ENCODE results near the gene DHCR24. TPM values are rescaled to one million over a fixed set of nuclear protein-coding genes. Genes with fewer than 3 reads are reported as not detected.

DHCR24 gene
- total RNA-seq, 1 donor from 2014 or later, result 12.8 TPM

GRCh38 chr1:54861070-54861761 lies 25.8 kb downstream of the DHCR24 start:
- Histone ChIP-seq H3K27me3 (ENCODE audit: low read depth) (no peaks in the 10 kb centered on the region), H3K4me1 (peaks cover 7% of the 10 kb centered on the region), H3K9me3 (replicated peaks) (no peaks in the 10 kb centered on the region), H3K36me3 (peaks cover 14% of the 10 kb centered on the region), H3K27ac (replicated peaks) (no peak overlapping the region), H3K4me3 (no peak overlapping the region)
- no peak for DNase-seq
- intact Hi-C loops (cut with micrococcal nuclease), result no loop called here
- no peak for TF ChIP-seq CTCF (IDR thresholded peaks at IDR 0.05; ENCODE audit: borderline replicate concordance)

GRCh38 chr1:54859700-54860391 lies 27.1 kb downstream of the DHCR24 start:
- Histone ChIP-seq H3K27ac (replicated peaks) (no peak overlapping the region), H3K4me3 (no peak overlapping the region), H3K9me3 (replicated peaks) (no peaks in the 10 kb centered on the region), H3K4me1 (peaks cover 7% of the 10 kb centered on the region), H3K27me3 (ENCODE audit: low read depth) (no peaks in the 10 kb centered on the region), H3K36me3 (peaks cover 8% of the 10 kb centered on the region)
- TF ChIP-seq CTCF (IDR thresholded peaks at IDR 0.05; ENCODE audit: borderline replicate concordance), result no peak
- no peak for DNase-seq
- intact Hi-C loops (cut with micrococcal nuclease), result no loop called here

DNA sequence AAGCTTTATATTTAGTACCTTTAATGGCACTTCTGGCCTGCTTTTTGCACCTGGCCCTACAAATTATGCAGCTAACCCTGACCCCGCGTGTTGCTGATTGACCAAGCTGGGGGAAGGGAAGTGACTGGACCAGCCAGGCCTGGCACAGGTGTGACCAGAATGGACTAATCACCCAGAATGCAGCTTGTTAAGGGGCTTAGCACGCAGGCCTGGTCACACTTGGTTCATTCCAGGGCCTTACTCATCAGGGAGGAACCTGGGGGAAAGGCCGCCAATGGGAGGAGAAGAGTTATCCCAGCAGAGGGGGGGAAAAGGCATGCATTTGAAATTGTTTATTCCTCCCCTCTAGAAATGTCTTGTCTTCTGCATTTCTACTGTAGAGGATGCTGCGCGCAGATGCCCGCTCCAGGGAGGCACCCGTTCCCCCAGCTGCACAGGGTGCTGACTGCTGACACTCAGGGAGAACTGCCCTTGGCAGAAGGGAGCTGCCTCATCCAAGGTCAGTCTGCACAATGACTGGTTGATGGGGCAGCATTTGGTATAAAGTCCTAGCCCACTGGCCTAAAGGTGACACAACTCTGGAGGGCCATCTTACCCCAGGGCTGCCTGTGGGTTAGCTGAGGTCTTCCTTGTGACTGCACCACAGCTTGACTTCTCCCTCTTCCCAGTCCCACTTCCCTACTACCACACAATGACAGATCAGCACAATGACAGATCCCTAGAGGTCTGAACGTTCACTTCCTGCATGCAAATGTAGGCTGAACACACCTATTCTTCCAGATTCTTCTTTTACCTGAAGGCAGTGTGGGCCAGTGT lies 29.0 kb downstream of the DHCR24 start:
- H3K4me3 ChIP-seq, result no peak overlapping the region
- peaks cover 5% of the 10 kb centered on the region for H3K36me3 ChIP-seq
- no peak for TF ChIP-seq CTCF (IDR thresholded peaks at IDR 0.05; ENCODE audit: borderline replicate concordance)
- no peak for DNase-seq
- peaks cover 7% of the 10 kb centered on the region for H3K4me1 ChIP-seq
- H3K27ac ChIP-seq (replicated peaks), result no peak overlapping the region
- no peaks in the 10 kb centered on the region for H3K9me3 ChIP-seq (replicated peaks)
- intact Hi-C loops (cut with micrococcal nuclease), result no loop called here
- H3K27me3 ChIP-seq (ENCODE audit: low read depth), result no peaks in the 10 kb centered on the region

DNA sequence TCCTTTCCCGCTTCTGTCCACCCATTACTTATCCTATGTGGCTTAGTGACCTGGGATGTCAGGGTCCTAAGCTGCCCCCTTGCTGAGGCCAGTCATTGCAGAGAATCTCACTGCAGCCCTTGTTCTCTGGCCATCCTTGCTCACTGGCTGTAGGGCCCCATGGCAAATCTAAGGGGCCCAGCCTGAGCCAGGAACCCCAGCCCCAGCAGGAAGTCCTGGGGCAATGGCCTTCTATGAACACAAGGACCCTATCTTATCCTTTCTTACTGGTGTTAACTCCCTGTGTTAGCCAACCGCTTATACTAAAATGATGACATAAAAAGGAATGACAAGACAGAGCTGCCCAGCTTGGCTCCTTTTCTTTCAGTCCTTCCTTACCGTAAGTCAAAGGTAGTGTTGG lies 29.9 kb downstream of the DHCR24 start:
- H3K27ac ChIP-seq (replicated peaks), result no peak overlapping the region
- H3K4me1 ChIP-seq, result peaks cover 7% of the 10 kb centered on the region
- H3K4me3 ChIP-seq, result no peak overlapping the region

More for the DNA sequence above, 29.9 kb downstream of the DHCR24 start:
- H3K9me3 ChIP-seq (replicated peaks), result no peaks in the 10 kb centered on the region
- no peak for DNase-seq
- H3K36me3 ChIP-seq, result peaks cover 11% of the 10 kb centered on the region
- intact Hi-C loops (cut with micrococcal nuclease), result no loop called here
- no peak for TF ChIP-seq CTCF (IDR thresholded peaks at IDR 0.05; ENCODE audit: borderline replicate concordance)
- no peaks in the 10 kb centered on the region for H3K27me3 ChIP-seq (ENCODE audit: low read depth)
